ENCODE results near the gene KCNAB1.

- TF ChIP-seq ZNF274 (IDR thresholded peaks at IDR 0.05; ENCODE audit: low read depth, low read length) (no peak), SUZ12 (IDR thresholded peaks at IDR 0.05; ENCODE audit: extremely low read depth, insufficient read depth, insufficient read length) (no peak), YY1 (IDR thresholded peaks at IDR 0.05; ENCODE audit: insufficient read depth, insufficient read length) (no peak)
Measured at GRCh38 chr3:156459434-156459833, 339.1 kb downstream of the KCNAB1 start.

Data from NT2/D1 (cell line).